NCI-H1105 treated with DMSO at 0.1 percent for 48 hours (cell line): ENCODE measurements around the gene HOXB1.
"Not testable (repeated sequence)": the region's sequence is repeated elsewhere in the genome, so short reads cannot be mapped to it uniquely, and the experiment has no call there.

Experiments
- DNase-seq: peaks from one replicate; lab custom pipeline; 2025; lab: John Stamatoyannopoulos, UW

Gene HOXB1

DNA sequence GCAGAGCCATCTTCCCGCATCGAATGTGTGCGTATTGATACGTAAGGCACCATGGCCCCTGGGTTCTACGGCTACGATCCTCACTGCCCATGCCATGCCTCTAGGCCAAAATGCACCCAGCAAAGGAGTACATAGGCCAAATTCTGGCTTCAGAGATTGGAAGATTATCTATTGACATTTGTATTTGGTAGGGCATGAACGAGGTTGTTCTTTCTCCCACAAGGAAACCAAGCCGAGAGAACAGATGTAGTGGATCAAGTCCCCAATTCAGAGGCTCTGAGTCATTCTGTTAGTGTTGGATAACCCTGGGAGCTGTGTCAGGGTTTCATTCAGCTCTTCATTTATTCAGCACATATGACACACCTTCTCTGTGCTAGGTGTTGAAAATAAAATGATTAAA, 36.5 kb downstream of the HOXB1 start:
- DNase-seq = no peak

- DNase-seq = peak; percentile 66
These were observed 38.2 kb downstream of the HOXB1 start for GRCh38 chr17:48492401-48493298.

DNA sequence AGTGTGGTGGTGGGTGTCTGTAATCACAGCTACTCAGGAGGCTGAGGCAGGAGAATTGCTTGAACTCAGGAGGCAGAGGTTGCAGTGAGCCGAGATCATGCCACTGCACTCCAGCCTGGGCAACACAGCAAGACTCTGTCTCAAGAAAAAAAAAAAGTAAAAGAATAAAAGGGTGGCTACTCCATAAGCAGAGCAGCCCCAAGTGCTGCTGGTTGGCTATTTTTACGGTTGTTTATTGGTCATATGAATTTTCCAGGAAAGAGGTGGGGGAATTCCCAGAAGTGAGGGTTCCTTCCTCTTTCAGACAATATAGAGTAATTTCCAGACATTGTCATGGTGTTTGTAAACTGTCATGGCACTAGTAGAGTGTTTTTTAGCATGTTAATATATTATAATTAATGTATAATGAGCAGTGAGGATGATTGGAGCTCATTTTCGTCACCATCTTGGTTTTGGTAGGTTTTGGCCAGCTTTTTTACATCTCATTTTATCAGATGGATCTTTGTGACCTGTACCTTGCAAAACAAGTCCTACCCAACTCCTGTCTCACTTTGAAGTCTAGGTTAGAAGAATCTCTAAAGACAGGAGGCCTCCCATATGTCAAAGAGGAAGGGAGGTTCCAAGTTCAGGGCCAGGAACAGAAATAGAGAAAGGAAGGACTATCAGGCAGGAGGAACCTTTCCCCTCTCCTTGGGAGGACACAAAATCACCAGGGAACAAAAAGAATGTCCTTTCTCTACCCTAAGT, 39.1 kb downstream of the HOXB1 start:
- DNase-seq = no peak

GRCh38 chr17:48490451-48490892, 40.3 kb downstream of the HOXB1 start:
- DNase-seq = no peak

- DNase-seq = no peak
These were observed 41.0 kb downstream of the HOXB1 start for GRCh38 chr17:48489781-48490180.

GRCh38 chr17:48488548-48489106, 42.2 kb downstream of the HOXB1 start:
- DNase-seq = no peak

- no peak for DNase-seq
These were observed 43.6 kb downstream of the HOXB1 start for GRCh38 chr17:48487221-48487620.

DNA sequence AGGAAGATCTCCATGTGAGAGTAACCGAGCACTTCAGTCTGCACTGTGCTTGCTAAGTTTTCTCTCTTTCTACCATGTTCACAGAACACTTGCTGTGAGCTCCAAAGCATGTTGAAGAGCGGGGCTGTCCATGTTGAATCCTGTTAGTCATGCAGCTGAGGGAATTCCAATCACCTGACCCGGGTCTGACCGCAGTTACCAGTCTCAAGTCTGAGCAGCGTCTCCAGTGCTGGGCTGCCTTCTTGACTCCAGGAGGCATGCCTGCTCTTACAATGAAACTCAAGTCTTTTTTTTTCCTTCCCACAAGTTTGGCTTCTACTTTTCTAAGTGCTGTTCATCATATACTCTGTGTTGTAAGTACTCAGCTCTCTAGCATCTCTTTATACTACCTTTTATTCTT, 44.3 kb downstream of the HOXB1 start:
- no peak for DNase-seq

DNA sequence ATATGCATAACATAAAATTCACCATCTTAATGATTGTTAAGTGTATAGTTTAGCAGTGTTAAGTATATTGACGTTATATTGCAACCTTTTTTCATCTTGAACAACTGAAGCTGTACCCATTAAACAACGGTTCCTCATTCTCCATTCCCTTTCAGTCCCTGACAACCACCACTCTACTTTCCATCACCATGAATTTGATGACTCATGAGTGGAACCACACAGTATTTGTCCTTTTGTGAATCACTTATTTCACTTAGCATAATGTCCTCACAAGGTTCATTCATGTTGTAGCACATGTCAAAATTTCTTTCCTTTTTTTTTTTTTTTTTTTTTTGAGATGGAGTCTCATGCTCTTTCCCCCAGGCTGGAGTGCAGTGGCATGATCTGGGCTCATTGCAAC, 46.0 kb downstream of the HOXB1 start:
- DNase-seq = no peak

DNA sequence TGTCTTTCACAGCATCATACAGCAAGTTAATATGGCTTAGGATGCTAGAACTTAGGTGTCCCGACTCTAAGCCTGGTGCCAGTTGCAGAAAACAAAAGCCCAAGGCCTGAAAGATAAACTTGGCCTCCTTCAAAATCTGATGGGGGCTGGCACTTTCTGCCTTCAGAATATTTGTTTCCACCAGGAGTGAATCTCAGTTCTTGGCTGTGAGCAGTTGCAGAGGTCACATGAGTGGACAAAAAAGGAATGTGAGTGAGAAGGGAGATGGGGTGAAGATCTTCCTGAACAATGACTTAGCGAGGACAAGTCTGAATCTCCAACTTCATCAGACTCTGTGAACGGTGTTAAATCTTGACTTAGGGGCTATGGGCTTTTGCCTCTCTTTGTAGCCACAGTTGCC, 46.6 kb downstream of the HOXB1 start:
- no peak for DNase-seq

DNA sequence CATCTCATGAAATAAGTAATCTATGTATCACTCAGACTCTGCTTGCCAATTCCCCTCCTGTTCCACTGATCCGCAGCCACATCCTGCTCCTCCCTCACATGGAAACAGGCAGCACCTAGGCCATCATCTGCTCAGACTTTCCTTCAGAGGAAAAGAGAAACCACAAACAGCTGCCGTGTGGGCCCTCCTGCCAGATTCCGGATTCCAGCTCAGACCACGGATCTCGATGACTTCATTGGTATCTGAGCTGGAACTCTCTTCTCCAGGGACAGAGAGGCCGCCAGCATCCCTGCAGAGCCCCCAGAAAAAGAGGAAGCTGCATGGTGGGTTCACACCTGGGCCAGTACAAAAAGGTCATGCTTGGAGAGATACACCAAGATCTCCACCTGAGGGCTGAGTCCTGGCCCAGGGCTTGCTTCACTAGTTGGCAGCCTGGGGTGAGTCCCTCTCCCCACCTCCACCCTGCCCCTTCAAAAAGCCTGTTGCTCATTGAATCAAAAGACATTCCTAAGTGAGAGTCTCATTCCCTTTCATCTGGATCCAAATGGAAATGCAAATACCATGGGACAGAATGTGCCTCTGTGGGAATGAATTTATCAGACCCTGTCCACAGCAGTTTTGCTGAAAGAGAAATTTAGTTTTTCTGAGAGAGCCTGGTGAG, 47.2 kb downstream of the HOXB1 start:
- no peak for DNase-seq

- DNase-seq = no peak
These were observed 47.8 kb downstream of the HOXB1 start for GRCh38 chr17:48483004-48483403.

- not testable (repeated sequence) for DNase-seq
These were observed 48.5 kb downstream of the HOXB1 start for GRCh38 chr17:48482301-48482700.

DNA sequence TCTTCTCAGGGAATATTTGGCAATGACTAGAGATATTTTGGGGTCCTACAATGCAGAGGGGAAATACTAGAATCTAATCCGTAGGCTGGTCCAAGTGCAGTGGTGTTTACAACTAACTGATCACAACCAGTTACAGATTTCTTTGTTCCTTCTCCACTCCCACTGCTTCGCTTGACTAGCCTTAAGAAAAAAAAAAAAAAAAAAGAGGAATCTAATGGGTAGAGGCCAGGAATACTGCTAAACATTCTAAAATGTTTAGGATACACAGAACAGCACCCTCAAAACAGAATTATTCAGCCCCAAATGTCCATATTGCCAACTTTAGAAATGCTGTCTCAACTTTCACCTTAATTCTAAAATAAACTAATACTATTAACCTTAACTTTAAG, 51.8 kb downstream of the HOXB1 start:
- no peak for DNase-seq
